ENCODE results near the gene MTG1.

MTG1 gene

DNA sequence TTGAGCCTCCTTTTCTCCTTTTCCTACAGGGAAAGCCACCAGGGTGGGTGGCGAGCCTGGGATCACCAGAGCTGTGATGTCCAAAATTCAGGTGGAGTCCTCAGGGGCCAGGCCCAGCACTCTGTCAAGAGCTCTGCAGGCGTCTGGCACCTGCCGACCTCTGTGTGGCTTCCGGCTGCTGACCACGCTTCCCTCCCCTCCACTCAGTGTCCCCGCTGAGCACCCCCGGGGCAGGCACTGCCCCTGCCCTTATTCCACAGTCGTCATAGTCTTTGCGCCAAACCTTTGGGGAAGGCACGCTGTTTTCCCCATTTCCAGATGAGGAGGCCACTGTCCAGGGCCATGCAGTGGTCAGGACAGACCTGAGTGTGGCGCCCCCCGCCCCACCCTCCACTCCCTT lies 7.5 kb downstream of the MTG1 start:
- in situ Hi-C loops (cut with MboI; ENCODE audit: low sequenced_read_pairs, unreplicated experiment): no loop called here
- TF ChIP-seq, protein P1, sequence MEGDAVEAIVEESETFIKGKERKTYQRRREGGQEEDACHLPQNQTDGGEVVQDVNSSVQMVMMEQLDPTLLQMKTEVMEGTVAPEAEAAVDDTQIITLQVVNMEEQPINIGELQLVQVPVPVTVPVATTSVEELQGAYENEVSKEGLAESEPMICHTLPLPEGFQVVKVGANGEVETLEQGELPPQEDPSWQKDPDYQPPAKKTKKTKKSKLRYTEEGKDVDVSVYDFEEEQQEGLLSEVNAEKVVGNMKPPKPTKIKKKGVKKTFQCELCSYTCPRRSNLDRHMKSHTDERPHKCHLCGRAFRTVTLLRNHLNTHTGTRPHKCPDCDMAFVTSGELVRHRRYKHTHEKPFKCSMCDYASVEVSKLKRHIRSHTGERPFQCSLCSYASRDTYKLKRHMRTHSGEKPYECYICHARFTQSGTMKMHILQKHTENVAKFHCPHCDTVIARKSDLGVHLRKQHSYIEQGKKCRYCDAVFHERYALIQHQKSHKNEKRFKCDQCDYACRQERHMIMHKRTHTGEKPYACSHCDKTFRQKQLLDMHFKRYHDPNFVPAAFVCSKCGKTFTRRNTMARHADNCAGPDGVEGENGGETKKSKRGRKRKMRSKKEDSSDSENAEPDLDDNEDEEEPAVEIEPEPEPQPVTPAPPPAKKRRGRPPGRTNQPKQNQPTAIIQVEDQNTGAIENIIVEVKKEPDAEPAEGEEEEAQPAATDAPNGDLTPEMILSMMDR (IDR thresholded peaks at IDR 0.05; ENCODE audit: borderline replicate concordance, control extremely low read depth, extremely low read depth, insufficient read depth, missing control alignments): no peak
- peak; percentile 21 for DNase-seq (ENCODE audit: low spot score)

DNA sequence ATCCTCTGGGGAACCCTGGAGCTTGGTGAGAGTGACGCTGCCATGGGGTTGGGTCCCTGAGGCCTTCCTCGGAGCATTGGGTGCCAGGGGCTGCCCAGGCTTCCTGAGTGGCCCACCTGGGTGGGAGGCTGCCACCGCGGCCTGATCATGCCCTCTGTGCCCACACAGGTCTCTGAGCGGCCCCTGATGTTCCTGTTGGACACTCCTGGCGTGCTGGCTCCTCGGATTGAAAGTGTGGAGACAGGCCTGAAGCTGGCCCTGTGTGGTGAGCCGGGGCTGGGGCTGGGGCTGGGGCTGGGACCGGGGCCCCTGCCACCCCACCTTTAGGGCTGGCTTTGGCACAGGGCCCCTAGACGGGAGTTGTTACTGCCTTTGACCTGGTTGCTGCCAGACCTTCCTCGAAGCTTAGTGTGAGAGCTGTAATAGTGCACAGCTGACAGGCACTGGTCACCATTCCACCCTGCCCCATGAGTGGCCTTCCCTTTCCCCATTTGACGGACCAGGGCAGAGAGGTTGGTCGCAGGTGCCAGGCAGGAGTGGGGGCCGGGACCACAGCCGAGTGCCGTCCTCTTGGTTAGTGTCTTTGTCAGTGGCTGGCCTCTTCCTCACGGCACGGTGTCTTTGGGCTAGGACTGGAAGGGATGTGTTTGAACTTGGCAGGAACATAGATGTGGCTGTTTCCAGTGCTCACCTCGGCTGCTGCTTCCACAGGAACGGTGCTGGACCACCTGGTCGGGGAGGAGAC lies 8.2 kb downstream of the MTG1 start:
- no peak for DNase-seq (ENCODE audit: low spot score)
- TF ChIP-seq, protein P1 (IDR thresholded peaks at IDR 0.05; ENCODE audit: borderline replicate concordance, control extremely low read depth, extremely low read depth, insufficient read depth, missing control alignments): no peak
- in situ Hi-C loops (cut with MboI; ENCODE audit: low sequenced_read_pairs, unreplicated experiment): no loop called here

DNA sequence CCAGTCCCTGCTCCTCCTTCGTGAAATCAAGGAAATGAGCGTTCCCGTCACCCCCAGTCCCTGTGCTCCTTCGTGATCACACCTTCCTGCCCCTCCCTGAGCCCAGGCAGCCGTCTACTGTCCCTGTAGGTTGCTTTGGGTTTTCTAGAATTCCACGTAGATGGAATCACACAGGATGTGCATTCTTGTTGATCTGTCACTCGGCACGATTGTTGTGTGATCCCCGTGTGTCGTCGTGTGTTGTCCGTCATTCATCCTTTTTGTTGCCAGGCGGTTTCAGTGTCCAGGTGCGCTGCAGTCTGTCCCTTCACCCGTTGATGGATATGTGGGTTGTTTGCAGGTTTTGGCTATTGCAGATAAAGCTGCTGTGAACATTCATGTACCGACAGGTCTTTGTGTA lies 9.4 kb downstream of the MTG1 start:
- TF ChIP-seq, protein P1 (IDR thresholded peaks at IDR 0.05; ENCODE audit: borderline replicate concordance, control extremely low read depth, extremely low read depth, insufficient read depth, missing control alignments): no peak
- in situ Hi-C loops (cut with MboI; ENCODE audit: low sequenced_read_pairs, unreplicated experiment): no loop called here

DNA sequence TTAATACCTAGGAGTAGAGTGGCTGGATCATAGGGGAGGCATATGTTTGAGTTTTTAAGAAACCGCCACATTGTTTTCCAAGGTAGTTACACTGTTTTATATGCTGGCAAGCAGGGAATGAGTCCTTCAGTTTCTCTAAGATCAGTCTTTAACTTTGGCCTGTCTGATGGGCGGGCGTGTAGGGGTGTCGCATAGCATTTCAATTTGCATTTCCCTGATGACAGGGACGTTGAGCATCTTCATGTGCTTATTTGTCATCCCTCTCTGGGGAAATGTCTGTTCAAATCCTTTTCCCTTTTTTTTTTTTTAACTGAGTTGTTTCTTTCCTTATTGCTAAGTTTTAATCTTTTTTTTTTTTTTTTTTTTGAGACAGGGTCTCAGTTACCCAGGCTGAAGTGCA lies 9.8 kb downstream of the MTG1 start:
- in situ Hi-C loops (cut with MboI; ENCODE audit: low sequenced_read_pairs, unreplicated experiment): no loop called here

More for the DNA sequence above, 9.4 kb downstream of the MTG1 start:
- DNase-seq (ENCODE audit: low spot score): no peak

DNA sequence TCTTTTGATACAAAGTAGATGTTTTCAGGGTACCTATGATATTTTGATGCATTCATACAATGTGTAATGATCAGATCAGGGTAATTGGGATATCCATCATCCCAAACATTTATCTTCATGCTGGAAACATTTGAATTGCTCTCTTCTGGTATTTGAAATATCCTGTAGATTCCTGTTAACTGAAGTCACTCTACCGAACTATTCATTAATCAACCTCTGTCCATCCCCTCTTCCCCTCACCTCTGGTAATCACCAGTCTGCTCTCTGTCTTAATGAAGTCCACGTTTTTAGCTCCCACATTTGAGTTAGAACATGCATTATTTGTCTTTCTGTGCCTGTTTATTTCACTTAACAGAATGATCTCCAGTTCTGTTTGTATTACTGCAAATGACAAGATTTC lies 11.3 kb downstream of the MTG1 start:
- in situ Hi-C loops (cut with MboI; ENCODE audit: low sequenced_read_pairs, unreplicated experiment): no loop called here
- TF ChIP-seq, protein P1 (IDR thresholded peaks at IDR 0.05; ENCODE audit: borderline replicate concordance, control extremely low read depth, extremely low read depth, insufficient read depth, missing control alignments): no peak
- no peak for DNase-seq (ENCODE audit: low spot score)

More for the DNA sequence above, 9.8 kb downstream of the MTG1 start:
- DNase-seq (ENCODE audit: low spot score): no peak
- TF ChIP-seq, protein P1 (IDR thresholded peaks at IDR 0.05; ENCODE audit: borderline replicate concordance, control extremely low read depth, extremely low read depth, insufficient read depth, missing control alignments): no peak

DNA sequence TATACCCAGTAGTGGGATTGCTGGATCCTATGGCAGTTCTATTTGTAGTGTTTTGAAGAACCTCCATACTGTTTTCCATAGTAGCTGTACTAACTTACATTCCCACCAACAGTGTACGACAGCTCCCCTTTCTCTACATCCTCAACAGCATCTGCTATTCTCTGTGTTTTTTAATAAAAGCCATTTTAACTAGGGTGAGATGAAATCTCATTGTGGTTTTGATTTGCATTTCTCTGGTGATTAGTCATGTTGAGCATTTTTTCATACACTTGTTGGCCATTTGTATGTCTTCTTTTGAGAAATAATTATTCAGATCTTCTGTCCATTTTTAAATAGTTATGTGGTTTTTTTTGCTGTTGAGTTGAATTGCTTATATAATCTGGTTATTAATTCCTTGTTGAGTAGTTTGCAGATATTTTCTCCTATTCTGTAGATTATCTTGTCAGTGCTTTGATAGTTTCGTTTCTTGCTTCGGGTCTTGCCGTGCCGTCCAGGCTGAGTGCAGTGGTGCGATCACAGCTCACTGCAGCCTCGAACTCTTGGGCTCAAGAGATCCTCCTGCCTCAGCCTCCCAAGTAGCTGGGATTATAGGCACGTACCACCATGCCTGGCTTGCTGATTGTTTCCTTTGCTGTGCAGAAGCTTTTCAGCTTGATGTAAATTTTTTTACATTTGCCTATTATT lies 12.0 kb downstream of the MTG1 start:
- TF ChIP-seq, protein P1 (IDR thresholded peaks at IDR 0.05; ENCODE audit: borderline replicate concordance, control extremely low read depth, extremely low read depth, insufficient read depth, missing control alignments): no peak
- no peak for DNase-seq (ENCODE audit: low spot score)
- in situ Hi-C loops (cut with MboI; ENCODE audit: low sequenced_read_pairs, unreplicated experiment): no loop called here
